Stromal cell of bone marrow (primary cell): Measurements from ENCODE around the gene PCDH7.

Experiments used
- DNase-seq: peaks from one replicate; pipeline ENCODE4 v3.0.0-alpha.2; 2012; ENCODE audit warnings: low read depth

PCDH7 gene

GRCh38 chr4:30725562-30725961, 5.4 kb downstream of the PCDH7 start:
- DNase-seq = no peak

- no peak for DNase-seq
Observed at GRCh38 chr4:30726090-30726675, 6.0 kb downstream of the PCDH7 start.

- no peak for DNase-seq
Observed at GRCh38 chr4:30727409-30727808, 7.2 kb downstream of the PCDH7 start.

- DNase-seq = no peak
Observed at GRCh38 chr4:30728311-30728710, 8.1 kb downstream of the PCDH7 start.

GRCh38 chr4:30743897-30744296, 23.7 kb downstream of the PCDH7 start:
- DNase-seq = no peak

- DNase-seq = no peak
Observed at GRCh38 chr4:30744386-30744785, 24.2 kb downstream of the PCDH7 start.

GRCh38 chr4:30744957-30745640, 24.9 kb downstream of the PCDH7 start:
- DNase-seq = no peak

GRCh38 chr4:30746735-30747134, 26.6 kb downstream of the PCDH7 start:
- no peak for DNase-seq

- no peak for DNase-seq
Observed at GRCh38 chr4:30753316-30753715, 33.1 kb downstream of the PCDH7 start.

- no peak for DNase-seq
Observed at GRCh38 chr4:30754021-30754420, 33.9 kb downstream of the PCDH7 start.

- no peak for DNase-seq
Observed at GRCh38 chr4:30755346-30755745, 35.2 kb downstream of the PCDH7 start.

- DNase-seq = no peak
Observed at GRCh38 chr4:30756553-30756952, 36.4 kb downstream of the PCDH7 start.

GRCh38 chr4:30757357-30757756, 37.2 kb downstream of the PCDH7 start:
- DNase-seq = peak; percentile 30

- no peak for DNase-seq
Observed at GRCh38 chr4:30760551-30760950, 40.4 kb downstream of the PCDH7 start.

- DNase-seq = no peak
Observed at GRCh38 chr4:30763321-30763727, 43.2 kb downstream of the PCDH7 start.

- no peak for DNase-seq
Observed at GRCh38 chr4:30765022-30765421, 44.9 kb downstream of the PCDH7 start.

GRCh38 chr4:30767147-30767845, 47.1 kb downstream of the PCDH7 start:
- no peak for DNase-seq

- DNase-seq = no peak
Observed at GRCh38 chr4:30768277-30768676, 48.1 kb downstream of the PCDH7 start.

- no peak for DNase-seq
Observed at GRCh38 chr4:30769093-30769492, 48.9 kb downstream of the PCDH7 start.

GRCh38 chr4:30770049-30770549, 49.9 kb downstream of the PCDH7 start:
- DNase-seq = peak; percentile 31

GRCh38 chr4:30770812-30771211, 50.6 kb downstream of the PCDH7 start:
- DNase-seq = no peak

GRCh38 chr4:30776451-30776850, 56.3 kb downstream of the PCDH7 start:
- DNase-seq = no peak

GRCh38 chr4:30776921-30777415, 56.8 kb downstream of the PCDH7 start:
- DNase-seq = no peak
